GM21737 (cell line): ENCODE measurements around the gene CTBP1.
"Not testable (repeated sequence)": the region's sequence is repeated elsewhere in the genome, so short reads cannot be mapped to it uniquely, and the experiment has no call there.

ENCODE experiments used
- ATAC-seq: cut with Tn5 transposase; IDR thresholded peaks from one replicate; pipeline ENCODE4 v1.9.1; 2021; ENCODE audit warnings: mild to moderate bottlenecking, moderate library complexity; ENCODE audit not compliant: unreplicated experiment

The CTBP1 gene

DNA sequence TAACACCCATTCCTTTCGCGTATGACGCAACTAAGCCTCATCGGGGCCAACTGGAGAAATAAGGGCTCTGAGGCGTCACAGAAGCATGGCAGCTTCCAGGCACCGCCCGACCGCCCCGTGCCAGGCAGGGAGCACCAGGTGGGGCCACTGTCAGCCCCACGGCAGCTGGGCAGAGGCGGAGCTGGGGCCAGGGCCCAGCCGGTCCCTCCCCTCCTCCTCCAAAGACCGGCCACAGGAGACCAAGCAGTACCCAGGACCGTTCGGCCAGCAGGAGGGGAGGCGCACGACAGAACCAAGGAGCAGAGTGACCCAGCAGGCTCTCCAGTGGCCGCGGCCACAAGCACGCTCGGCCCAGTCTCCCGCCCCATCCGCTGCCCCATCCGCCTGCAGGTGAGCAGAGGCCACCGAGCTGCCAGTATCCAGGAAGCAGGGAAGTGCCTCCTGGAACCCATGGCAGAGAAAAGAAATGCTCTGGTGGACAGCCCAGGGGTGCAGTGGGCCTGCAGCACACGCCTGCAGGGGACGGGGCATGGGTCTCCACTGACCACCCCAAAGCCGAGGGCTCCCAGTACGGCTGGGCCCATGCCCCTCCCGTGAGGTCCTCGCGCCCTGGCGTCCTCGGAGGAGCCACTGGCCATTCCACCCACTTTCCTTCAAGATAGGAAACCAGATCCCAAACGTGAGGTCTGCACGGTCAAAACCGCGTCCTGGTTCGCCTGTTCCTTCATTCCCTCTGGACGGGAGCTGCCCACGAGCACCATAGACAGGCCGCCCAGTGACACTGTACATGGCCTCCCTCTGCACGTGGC lies 9.6 kb downstream of the CTBP1 start:
- ATAC-seq: no peak

DNA sequence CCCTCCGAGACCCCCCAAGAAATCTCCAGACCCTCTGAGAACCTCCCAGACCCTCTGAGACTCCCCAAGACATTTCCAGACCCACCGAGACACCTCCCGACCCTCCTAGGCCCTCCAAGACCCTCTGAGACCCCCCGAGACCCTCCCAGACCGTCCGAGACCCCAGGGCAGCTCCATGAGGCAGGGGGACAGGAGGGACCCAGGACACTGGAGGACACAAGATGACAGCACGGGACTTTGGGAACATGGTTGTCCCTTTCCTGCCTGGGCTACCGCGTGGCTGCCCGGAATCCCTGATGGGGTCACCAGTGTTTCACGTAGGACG lies 10.3 kb downstream of the CTBP1 start:
- ATAC-seq: no peak

DNA sequence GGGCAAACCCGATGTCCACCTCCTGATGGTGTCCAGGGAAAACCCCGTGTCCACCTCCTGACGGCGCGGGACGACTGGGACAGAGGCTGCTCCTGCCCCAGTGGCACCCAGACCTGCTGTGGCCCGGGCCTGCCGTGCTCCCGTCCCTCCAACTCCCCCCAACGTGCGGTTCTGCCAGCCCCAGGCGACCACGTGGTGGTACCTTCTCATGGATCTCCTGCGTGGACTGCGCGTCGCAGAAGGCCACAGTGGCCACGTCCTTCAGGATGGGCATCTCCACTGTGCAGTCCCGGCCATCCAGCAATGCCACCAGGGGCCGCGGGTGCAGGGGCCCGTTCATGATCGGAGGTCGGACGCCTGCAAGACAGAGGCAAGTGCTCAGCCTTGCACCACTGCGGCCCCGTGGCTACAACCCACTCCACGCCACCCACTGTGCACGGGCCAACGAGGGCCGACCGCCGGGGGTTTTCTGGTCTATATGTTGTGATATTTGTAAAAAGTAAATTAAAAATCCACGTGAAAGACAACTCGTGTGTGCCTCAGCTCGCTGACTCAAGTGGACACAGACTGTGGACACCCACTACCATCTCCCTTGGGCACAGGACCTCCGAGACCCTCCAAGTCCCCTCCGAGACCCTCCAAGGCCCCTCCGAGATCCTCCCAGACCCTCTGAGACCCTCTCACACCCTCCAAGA lies 10.8 kb downstream of the CTBP1 start:
- no peak for ATAC-seq

DNA sequence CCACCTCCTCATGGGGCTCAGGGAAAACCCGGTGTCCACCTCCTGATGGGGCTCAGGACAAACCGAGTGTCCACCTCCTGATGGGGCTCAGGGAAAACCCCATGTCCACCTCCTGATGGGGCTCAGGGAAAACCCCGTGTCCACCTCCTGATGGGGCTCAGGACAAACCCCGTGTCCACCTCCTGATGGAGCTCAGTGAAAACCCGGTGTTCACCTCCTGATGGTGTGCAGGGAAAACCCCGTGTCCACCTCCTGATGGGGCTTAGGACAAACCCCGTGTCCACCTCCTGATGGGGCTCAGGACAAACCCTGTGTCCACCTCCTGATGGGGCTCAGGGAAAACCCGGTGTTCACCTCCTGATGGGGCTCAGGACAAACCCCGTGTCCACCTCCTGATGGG lies 11.7 kb downstream of the CTBP1 start:
- ATAC-seq: not testable (repeated sequence)

DNA sequence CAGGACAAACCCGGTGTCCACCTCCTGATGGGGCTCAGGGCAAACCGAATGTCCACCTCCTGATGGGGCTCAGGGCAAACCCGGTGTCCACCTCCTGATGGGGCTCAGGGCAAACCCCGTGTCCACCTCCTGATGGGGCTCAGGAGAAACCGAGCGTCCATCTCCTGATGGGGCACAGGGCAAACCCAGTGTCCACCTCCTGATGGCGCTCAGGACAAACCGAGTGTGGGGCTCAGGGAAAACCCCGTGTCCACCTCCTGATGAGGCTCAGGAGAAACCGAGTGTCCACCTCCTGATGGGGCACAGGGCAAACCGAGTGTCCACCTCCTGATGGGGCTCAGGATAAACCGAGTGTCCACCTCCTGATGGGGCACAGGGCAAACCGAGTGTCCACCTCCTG lies 12.1 kb downstream of the CTBP1 start:
- ATAC-seq: not testable (repeated sequence)

DNA sequence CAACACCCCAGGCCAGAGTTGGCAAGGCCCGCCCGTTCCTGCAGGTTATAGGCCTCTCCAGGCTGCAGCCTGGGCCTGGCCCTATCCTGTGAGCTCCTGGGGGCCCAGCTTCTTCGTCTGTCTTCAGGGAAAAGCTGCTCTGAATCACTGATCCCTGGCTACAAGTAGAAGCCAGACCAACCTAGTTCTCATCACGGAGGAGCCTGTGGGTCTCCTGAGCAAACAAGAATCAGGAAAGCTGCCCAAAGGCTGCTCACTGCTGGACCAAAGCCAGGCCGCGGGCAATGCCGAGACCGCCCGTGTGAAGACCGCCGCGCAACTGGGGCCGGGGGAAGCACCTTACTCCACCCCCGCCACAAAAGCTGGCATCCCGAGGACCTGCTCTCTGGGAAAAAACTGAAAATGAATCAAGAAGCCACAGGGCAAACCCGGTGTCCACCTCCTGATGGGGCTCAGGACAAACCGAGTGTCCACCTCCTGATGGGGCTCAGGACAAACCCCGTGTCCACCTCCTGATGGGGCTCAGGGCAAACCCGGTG lies 12.8 kb downstream of the CTBP1 start:
- no peak for ATAC-seq

DNA sequence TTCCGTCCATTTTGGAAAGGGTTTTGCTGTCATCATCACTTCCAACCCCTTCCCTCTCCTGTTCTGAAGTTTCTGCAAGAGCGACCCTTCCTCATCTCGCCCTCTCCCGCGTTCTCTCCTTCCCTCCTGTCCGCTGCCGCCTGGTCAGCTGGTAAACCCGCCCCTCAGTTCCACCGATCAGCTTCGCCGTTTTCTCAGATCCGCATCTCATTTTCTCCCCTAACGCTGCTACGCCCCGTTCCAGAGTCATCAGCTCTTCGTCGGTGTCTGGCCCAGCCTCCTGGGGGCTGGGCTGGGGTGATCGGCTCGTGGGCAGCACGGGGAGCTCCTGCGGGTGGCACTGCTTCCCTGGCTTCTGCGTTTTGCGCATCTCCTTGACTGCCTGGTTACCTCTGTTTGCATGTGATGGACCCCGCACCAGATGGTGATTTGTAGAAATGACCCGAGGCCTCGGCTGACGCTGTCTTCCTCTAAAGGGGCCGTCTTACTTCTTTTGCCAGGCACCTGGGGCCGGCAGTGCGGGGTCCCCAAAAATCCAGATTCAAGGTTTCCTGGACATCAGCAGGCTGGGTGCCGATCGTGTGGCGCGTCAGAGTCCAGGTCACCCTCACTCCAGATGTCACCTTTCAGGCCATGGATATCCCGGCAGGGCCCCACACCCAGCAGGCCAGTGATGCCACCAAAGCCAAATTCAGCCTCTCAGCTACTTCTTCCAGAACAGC lies 13.4 kb downstream of the CTBP1 start:
- no peak for ATAC-seq

DNA sequence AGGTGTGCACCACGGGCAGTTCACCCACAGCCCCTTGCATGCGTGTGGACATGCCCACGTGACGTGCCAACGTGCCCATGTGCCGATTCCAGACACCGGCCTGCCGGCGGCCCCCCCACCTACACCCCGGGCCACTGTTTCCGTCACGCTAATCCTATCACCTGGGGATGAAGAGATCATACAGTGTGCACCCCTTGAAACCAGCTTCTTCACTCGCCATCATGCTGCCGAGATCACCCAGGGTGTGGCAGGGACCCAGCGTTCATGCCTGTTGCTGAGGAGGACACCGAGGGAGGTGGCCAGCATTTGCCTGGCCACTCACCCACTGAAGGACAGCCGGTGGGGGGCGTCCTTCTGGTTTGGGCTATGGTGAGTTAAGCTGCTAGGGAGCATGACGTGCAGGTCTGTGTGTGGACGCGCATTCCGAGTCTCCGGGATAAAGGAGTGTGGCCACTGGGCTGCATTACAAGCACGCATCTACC lies 14.1 kb downstream of the CTBP1 start:
- no peak for ATAC-seq

DNA sequence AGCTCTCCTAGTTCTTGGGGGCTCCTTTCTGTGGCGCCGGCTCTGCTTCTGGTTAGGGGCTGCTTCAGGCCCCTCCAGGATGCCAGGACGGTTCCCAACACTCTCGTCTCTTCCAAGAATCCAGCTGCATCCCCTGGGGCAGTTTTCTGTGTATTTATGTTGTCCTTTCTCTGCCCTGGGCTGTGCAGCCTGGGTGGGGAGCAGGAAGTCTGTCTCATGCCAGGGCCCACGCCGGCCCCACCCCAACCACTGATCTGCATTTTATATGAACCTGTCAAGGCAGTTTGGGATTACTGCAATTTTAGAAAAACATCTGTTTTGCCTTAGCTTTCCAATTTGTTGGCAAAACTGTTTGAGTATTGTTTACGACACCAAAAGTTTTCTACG lies 14.6 kb downstream of the CTBP1 start:
- ATAC-seq: no peak

DNA sequence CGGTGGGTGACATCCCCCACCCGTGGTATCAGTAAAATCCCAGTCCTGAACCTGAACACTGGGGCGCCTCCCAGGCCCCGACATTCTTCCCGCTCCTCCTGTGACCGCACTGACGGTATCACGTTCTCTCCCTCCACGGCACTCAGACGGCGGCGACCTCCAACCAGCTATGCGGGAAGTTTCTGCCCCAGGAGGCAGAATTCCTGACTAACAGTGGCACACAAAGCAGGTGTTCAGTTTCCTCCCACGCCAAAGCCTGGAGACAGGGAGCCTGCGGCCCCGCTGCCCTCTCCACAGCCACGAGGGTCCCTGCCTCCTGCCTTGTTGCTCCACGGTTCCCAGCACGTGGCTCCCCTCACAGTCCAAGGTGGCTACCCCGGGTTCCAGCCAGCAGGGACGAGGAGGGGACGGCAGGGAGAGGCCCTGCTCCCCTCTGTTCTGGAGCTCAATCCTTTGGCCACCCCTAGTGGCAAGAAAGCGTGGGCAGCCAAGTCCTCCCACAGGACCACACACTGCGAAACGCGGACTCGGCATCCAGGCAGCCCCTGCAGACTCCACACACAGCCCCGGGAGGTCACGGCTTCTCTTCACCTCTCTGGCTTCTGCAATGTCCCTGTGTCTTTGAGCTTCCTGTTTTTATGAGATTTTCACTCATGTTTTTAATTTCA lies 15.2 kb downstream of the CTBP1 start:
- ATAC-seq: no peak

DNA sequence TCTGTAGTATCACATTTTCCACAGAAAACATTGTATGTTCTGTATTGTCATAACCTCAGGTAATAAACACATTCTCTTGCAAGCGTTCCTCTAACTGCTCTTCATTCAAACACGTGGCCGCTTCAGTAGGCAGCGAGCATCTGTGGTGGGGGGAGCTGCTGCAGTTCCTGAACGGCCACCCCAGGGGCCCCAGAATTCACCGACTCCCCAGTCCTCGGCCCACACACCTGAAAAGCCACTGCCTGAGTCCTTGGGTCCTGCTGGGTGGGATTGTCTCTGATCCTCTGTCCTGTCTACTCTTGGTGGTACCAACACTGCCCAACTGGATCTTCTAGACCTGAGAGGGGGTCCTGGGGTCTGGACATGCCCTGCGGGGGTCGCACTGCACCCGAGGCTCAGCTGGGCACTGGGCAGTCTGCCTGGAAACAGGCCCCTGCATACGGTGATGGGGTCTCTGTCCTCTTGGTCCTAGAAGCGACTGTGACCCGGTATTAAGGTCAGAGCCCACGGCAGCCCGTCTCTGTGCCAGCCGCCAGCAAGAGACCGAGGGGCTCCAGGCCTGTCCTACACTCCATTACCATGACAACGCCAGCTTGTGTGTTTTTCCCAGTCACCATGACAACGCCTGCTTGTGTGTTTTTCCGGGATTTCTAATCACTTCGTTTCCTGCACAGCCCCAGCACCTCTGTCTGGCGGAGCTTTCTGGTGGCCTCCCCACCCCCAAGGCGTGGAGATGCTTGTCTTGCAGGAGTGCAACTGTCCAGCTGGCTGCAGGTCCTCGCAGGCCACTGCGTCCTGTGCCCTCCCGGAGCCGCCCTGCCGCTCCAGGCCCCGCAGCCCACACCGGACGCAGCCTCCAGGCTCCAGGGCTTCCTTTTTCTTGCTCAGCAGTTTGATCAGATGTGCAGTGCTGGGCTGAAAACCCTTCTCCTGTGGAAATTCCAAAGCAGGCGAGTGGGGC lies 16.0 kb downstream of the CTBP1 start:
- no peak for ATAC-seq

DNA sequence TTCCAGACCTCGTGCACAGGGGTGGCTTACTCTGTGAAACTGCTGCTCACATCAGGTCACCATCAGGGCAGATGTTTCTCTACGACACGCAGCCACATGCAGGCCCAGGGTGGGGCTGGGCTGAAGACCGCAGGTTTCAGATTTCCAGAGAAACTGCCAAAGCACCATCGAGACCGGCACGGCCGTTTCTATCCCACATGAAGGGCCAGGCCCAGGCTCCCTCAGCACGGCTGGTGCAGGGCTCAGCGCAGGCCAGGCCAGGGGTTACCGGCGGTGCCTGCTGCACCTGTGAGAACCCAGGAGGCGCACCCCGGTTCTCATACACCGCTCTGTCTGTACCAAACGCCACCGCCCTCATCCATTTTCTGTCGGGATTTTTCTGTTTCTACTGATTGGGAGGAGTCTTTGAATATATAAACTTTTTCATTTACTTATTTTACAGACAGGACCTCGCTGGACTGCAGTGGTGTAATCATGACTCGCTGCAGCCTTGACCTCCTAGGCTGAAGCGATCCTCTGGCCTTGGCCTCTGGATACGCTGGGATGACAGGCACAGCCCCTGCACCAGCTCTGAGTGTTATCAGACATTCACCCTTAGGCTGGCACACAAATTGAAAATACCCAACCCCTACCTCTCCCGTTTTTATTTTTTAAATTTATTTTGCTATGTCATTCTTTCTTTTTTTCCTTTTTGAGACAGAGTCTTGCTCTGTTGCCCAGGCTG lies 17.1 kb downstream of the CTBP1 start:
- ATAC-seq: no peak

DNA sequence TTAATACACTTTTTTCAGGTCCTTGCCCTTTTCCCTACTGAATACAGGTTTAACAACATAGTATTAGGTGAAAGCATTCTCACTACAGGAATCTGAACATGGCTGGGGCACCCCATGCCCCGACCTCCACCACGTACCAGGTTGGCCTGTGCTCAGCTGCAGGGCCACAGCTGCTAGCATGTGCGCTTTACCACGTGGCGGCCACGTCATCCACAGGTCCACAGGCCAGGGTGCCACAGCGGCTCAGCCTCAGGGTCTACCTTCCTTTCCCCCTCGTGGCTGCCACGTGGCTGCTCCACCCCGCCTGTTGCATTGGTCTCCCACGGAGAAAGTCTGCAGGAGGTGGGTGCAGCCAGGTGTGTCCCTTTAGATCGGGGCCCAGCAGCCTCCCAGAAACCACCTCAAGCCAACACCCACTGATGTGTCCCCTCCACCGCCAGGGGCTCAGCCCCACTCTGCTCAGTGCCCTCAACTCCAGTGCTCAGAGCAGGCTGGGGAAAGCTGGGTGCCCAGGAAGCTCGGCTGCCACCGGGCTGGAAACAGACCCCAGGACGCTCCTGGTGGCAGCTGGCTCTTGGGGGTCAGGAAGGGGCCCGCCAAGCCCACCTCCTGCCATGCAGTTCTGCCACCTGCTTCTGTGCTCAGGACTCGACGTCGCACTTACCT lies 17.8 kb downstream of the CTBP1 start:
- no peak for ATAC-seq

DNA sequence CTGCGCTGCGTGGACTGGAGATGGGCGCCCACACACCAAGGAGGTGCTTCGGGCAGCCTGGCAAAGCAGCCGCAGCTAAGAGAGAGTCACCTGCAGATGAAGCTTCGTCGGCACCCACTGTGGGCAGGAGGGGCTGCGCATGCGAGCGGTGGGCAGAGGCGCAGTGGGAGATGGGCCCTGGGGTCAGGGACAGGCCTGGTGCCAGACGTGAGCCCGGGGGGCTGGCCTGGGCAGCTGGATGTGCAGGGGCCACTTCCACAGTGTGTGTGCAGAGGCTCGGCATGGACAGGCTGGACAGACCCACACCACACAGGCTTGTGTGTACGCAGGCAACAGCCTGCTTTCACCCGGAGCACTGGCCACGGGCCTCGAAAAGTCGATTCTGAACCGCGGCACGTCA lies 18.6 kb downstream of the CTBP1 start:
- ATAC-seq: no peak

DNA sequence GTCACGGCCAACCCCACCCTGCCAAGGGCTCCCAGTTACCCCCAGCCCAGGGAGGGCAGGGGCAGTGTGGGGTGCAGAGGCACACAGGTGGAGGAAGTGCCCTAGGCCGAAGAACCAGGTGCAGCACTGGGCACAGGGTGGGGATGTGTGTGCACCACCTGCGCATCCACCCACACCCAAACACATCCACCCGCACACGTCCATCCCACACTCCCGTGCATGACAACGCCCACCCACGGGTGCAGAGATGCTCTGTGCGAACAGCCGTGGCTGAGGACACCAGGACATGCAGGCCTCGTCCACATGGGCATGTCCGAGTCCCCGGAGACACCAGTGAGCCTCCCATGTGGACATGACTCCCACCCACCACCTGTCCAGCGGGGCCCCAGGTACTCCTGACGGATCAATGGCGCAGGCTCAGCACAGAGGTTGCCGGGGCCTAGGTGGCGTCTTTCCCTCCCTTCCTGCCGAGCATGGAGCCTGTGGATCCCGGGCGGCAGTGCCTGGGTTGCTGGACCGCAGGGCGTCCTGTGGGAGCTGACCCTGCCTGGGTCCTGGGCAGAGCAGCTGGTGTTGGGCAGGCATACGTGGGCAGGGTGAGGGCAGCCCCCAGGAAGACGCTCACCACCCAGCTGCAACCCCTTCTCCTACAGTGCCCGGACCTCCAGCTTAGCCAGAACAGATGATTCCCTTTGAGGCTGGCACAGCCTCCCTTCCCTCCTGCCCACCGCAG lies 19.6 kb downstream of the CTBP1 start:
- no peak for ATAC-seq

DNA sequence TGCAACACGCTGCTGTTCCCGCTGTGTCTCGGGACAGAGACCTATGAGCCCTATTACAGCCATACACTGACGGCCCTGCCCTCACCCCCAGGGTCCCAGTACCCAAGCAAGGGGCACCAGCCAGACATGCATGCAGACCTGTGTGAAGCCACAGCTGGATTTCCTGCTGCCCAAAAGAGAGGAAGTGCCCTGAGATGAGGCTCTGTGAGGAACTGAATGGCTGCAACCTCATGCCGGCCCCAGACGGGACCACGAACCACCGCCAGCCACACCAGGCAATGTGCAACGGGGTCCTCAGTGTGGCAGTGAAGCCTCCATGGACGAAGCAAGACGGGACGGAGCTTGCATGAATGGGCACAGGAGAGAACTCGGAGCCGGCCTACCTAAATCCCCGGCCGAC lies 21.1 kb downstream of the CTBP1 start:
- no peak for ATAC-seq

DNA sequence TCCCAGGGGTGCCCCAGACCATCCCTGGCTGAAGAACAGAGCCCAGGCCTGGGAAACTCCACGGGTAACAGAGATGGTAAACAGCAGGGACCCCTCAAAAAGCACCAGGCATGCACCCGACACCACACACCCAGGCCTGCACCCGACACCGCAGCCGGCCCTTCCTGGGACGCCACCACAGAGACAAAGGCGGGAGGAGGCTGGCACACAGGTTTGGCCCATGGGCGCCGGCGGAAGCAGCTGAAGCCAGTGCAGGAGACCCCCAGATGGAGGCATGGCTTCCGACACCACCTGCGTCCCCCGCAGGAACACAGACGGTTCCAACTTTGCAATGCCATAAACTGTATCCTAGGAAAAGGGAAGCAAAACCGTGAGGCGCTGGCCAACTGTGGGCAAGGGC lies 22.3 kb downstream of the CTBP1 start:
- no peak for ATAC-seq

DNA sequence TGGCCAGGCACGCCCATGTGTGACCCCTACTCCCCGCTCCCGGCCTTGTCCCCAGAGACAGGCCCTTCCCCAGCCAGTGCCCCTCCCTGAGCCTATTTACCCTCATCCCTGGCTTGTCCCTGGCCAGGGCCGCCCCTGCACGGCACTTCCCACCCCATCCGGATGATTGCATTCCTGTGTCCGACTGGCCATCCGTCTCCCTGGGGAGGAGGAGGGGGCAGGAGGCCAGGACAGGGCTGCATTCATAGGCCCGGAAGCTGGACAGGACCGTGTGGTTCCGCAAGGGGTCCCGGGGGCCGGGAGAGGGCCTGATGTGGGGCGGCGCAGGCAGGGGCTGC lies 22.8 kb downstream of the CTBP1 start:
- ATAC-seq: no peak
